PC-9 (cell line): ENCODE results near the gene SLC9A6.

Experiments used
- CTCF ChIP-seq: fragments of 200-600 bp; sonication (generic); conservative IDR thresholded peaks from 2 replicates; pipeline ENCODE4 v1.6.1; 2017; ENCODE audit warnings: mixed run types, antibody characterized with exemption, mild to moderate bottlenecking, moderate library complexity
- EZH2 ChIP-seq: fragments of 200-600 bp; sonication (generic); IDR thresholded peaks from 2 replicates; pipeline ENCODE4 v1.8.0; 2017; ENCODE audit warnings: antibody characterized with exemption, low read depth

GRCh38 chrX:136063340-136064079 is 78.3 kb downstream of the SLC9A6 start:
- TF ChIP-seq CTCF (no peak), EZH2 (no peak)
